Measurements from ENCODE around the gene PLA2G3. TPM values are rescaled to one million over a fixed set of nuclear protein-coding genes. Genes with fewer than 3 reads are reported as not detected.

Gene PLA2G3
- total RNA-seq, 1 experiment from 2014 or later: 8.2 TPM

DNA sequence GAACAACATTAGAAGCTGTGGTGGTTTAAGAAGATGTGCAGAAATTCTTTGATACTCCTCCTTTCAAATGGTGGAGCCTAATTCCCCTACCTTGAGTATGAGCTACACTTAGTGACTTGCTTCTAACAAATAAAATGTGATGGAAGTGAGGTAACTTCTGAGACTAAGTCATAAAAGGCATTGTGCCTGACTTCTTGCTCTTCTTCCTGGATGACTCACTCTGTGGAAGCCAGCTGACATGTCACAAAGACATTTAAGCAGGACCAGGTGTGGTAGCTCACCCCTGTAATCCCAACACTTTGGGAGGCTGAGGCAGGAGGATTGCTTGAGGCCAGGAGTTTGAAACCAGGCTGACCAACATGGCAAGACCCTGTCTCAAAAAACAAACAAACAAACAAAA, 3.9 kb upstream of the PLA2G3 start:
- no peaks in the 10 kb centered on the region for H4K20me1 ChIP-seq (ENCODE audit: control insufficient read depth, insufficient read depth, insufficient read length)
- H2BK120ac ChIP-seq (ENCODE audit: low read depth, low read length, poor library complexity, severe bottlenecking): no peak overlapping the region
- H2BK20ac ChIP-seq (ENCODE audit: low read depth, low read length, poor library complexity, severe bottlenecking): no peak overlapping the region
- H4K91ac ChIP-seq (ENCODE audit: insufficient read length, low read depth, low read length): no peak overlapping the region
- no peak overlapping the region for H2BK15ac ChIP-seq (ENCODE audit: low read depth, low read length)
- H3K27ac ChIP-seq (ENCODE audit: insufficient read length, low read depth, low read length): no peak overlapping the region
- DNase-seq: no peak
- H3K23me2 ChIP-seq (ENCODE audit: insufficient read length, low read depth, low read length, poor library complexity, severe bottlenecking): peaks cover 9% of the 10 kb centered on the region
- H3K4me1 ChIP-seq (ENCODE audit: insufficient read depth, low read length): 0 out of 2 replicates have a peak, but pooled peaks cover 5% of the 10 kb centered on the region
- H2BK12ac ChIP-seq (ENCODE audit: insufficient read length, low read depth, low read length): no peak overlapping the region
- H4K5ac ChIP-seq (ENCODE audit: insufficient read length, low read depth, low read length): no peak overlapping the region
- H3K23ac ChIP-seq (ENCODE audit: insufficient read length, low read depth, low read length): no peak overlapping the region
- no peak overlapping the region for H2BK5ac ChIP-seq (ENCODE audit: insufficient read length, low read length)
- H3K36me3 Mint-ChIP-seq (ENCODE audit: insufficient read depth in 1 of 3, low read depth in 3 of 3): peaks cover 0 to 13% (median 8%) of the 10 kb centered on the region in 3 experiments; a peak in 4 of 7 replicates
- no peak overlapping the region for H4K8ac ChIP-seq (replicated peaks; ENCODE audit: insufficient read length, low read depth, low read length)
- no peaks in the 10 kb centered on the region for H3K27me3 ChIP-seq (ENCODE audit: insufficient read depth, low read length)
- H3T11ph ChIP-seq (ENCODE audit: low read length): no peak overlapping the region
- H3K14ac ChIP-seq (ENCODE audit: insufficient read depth, low read length): no peak overlapping the region
- H3K4ac ChIP-seq (ENCODE audit: low read depth, low read length): no peak overlapping the region
- H3K18ac ChIP-seq (ENCODE audit: insufficient read length, low read depth, low read length): no peak overlapping the region
- TF ChIP-seq, protein P1, sequence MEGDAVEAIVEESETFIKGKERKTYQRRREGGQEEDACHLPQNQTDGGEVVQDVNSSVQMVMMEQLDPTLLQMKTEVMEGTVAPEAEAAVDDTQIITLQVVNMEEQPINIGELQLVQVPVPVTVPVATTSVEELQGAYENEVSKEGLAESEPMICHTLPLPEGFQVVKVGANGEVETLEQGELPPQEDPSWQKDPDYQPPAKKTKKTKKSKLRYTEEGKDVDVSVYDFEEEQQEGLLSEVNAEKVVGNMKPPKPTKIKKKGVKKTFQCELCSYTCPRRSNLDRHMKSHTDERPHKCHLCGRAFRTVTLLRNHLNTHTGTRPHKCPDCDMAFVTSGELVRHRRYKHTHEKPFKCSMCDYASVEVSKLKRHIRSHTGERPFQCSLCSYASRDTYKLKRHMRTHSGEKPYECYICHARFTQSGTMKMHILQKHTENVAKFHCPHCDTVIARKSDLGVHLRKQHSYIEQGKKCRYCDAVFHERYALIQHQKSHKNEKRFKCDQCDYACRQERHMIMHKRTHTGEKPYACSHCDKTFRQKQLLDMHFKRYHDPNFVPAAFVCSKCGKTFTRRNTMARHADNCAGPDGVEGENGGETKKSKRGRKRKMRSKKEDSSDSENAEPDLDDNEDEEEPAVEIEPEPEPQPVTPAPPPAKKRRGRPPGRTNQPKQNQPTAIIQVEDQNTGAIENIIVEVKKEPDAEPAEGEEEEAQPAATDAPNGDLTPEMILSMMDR (conservative IDR thresholded peaks at IDR 0.05): no peak
- peaks cover 5% of the 10 kb centered on the region for H3K9me3 ChIP-seq (ENCODE audit: control insufficient read depth, low read depth, low read length)
- H3K27ac Mint-ChIP-seq: no peak overlapping the region
- peaks cover 8% of the 10 kb centered on the region; the same call in 1 of the 2 replicates for H3K79me2 ChIP-seq (ENCODE audit: insufficient read depth, low read length)
- peaks cover 27 to 29% of the 10 kb centered on the region in 2 experiments for H3K9me3 Mint-ChIP-seq
- no peaks in the 10 kb centered on the region for H3K79me1 ChIP-seq (ENCODE audit: insufficient read depth, low read depth, low read length, poor library complexity, severe bottlenecking)
- no peak overlapping the region for H2AFZ ChIP-seq (ENCODE audit: low read length)
- H3K56ac ChIP-seq (ENCODE audit: insufficient read length, low read depth, low read length): no peak overlapping the region
- H3K4me1 Mint-ChIP-seq: peaks cover 12 to 16% of the 10 kb centered on the region in 2 experiments
- no peak overlapping the region for H3K4me2 ChIP-seq (ENCODE audit: insufficient read depth, insufficient read length, low read length)
- no peak overlapping the region for H2AK5ac ChIP-seq (ENCODE audit: insufficient read length, low read length)
- H3K4me3 Mint-ChIP-seq: no peak overlapping the region
- peaks cover 17% of the 10 kb centered on the region for H3K27me3 Mint-ChIP-seq (ENCODE audit: low read depth)
- H3K9ac ChIP-seq (ENCODE audit: extremely low read depth, insufficient read length, low read length): no peak overlapping the region
